Activated CD8-positive, alpha-beta memory T cell treated with anti-CD3 and anti-CD28 coated beads for 36 hours (primary cell): ENCODE data around the gene AQP9. TPM values are rescaled to one million over a fixed set of nuclear protein-coding genes. Genes with fewer than 3 reads are reported as not detected.
"Not testable (repeated sequence)": the region's sequence is repeated elsewhere in the genome, so short reads cannot be mapped to it uniquely, and the experiment has no call there.

ENCODE experiments used
- CTCF ChIA-PET: fragments of 350-600 bp; sonication (Branson Sonifier 250); formaldehyde crosslinking; loops from one replicate; lab custom pipeline; 2021; ENCODE audit warnings: antibody characterized with exemption; lab: Charles Lee
- POLR2A ChIA-PET: fragments of 350-600 bp; sonication (Branson Sonifier 250); formaldehyde crosslinking; loops from one replicate; lab custom pipeline; 2021; ENCODE audit warnings: antibody characterized with exemption; lab: Charles Lee
- total RNA-seq, 2 experiments: library from RNA; stranded (reverse); gene quantifications; one replicate each; pipeline ENCODE4 v1.2.3, GENCODE V29; 2021

AQP9 gene
- total RNA-seq, 2 experiments from 2014 or later, result 0.06 TPM; not detected in 1

GRCh38 chr15:58171476-58172061, 33.4 kb downstream of the AQP9 start:
- ChIA-PET POLR2A (no interaction called here), CTCF (no interaction called here)

- POLR2A ChIA-PET, result no interaction called here
- CTCF ChIA-PET, result no interaction called here
Measured at GRCh38 chr15:58174709-58175108, 36.5 kb downstream of the AQP9 start.

- ChIA-PET POLR2A (no interaction called here), CTCF (no interaction called here)
Measured at GRCh38 chr15:58175955-58176354, 37.8 kb downstream of the AQP9 start.

- ChIA-PET CTCF (no interaction called here), POLR2A (no interaction called here)
Measured at GRCh38 chr15:58178668-58179067, 40.5 kb downstream of the AQP9 start.

- CTCF ChIA-PET, result no interaction called here
- POLR2A ChIA-PET, result no interaction called here
Measured at GRCh38 chr15:58179206-58179605, 41.0 kb downstream of the AQP9 start.

GRCh38 chr15:58179741-58180381, 41.7 kb downstream of the AQP9 start:
- CTCF ChIA-PET, result interaction anchor here (1.1 kb wide), 1 partner anchor 137 kb away, joined by 3 read pairs; no protein-coding TSS in a partner anchor
- POLR2A ChIA-PET, result no interaction called here

- CTCF ChIA-PET, result interaction anchor here (0.8 to 1.7 kb wide), 3 partner anchors 10 to 121 kb away, joined by 3 to 5 read pairs (median 4); no protein-coding TSS in a partner anchor
- POLR2A ChIA-PET, result no interaction called here
Measured at GRCh38 chr15:58182460-58183163, 44.4 kb downstream of the AQP9 start.

GRCh38 chr15:58185439-58185838, 47.3 kb downstream of the AQP9 start:
- ChIA-PET CTCF (no interaction called here), POLR2A (no interaction called here)

GRCh38 chr15:58189148-58189811, 51.1 kb downstream of the AQP9 start:
- POLR2A ChIA-PET, result no interaction called here

GRCh38 chr15:58190419-58190818, 52.2 kb downstream of the AQP9 start:
- CTCF ChIA-PET, result no interaction called here
- POLR2A ChIA-PET, result no interaction called here

More at GRCh38 chr15:58189148-58189811, 51.1 kb downstream of the AQP9 start:
- CTCF ChIA-PET, result interaction anchor here (0.6 kb wide), 1 partner anchor 997 kb away, joined by 3 read pairs; no protein-coding TSS in a partner anchor

- POLR2A ChIA-PET, result not testable (repeated sequence)
- CTCF ChIA-PET, result interaction anchor here (0.6 kb wide), 1 partner anchor 744 kb away, joined by 3 read pairs; no protein-coding TSS in a partner anchor
Measured at GRCh38 chr15:58193636-58194035, 55.5 kb downstream of the AQP9 start.

- ChIA-PET CTCF (no interaction called here), POLR2A (no interaction called here)
Measured at GRCh38 chr15:58200739-58201138, 62.6 kb downstream of the AQP9 start.

GRCh38 chr15:58201516-58201915, 63.3 kb downstream of the AQP9 start:
- CTCF ChIA-PET, result no interaction called here
- POLR2A ChIA-PET, result no interaction called here

GRCh38 chr15:58203537-58203936, 65.4 kb downstream of the AQP9 start:
- ChIA-PET POLR2A (no interaction called here), CTCF (no interaction called here)

GRCh38 chr15:58206151-58206550, 68.0 kb downstream of the AQP9 start:
- ChIA-PET POLR2A (no interaction called here), CTCF (interaction anchor here (0.8 kb wide), 1 partner anchor 136 kb away, joined by 3 read pairs; no protein-coding TSS in a partner anchor)

GRCh38 chr15:58208217-58208616, 70.0 kb downstream of the AQP9 start:
- CTCF ChIA-PET, result not testable (repeated sequence)

GRCh38 chr15:58209007-58209481, 70.9 kb downstream of the AQP9 start:
- POLR2A ChIA-PET, CTCF ChIA-PET: not testable (repeated sequence)

More at GRCh38 chr15:58208217-58208616, 70.0 kb downstream of the AQP9 start:
- POLR2A ChIA-PET, result not testable (repeated sequence)

GRCh38 chr15:58210031-58210430, 71.8 kb downstream of the AQP9 start:
- POLR2A ChIA-PET, result not testable (repeated sequence)

GRCh38 chr15:58212909-58213526, 74.8 kb downstream of the AQP9 start:
- ChIA-PET POLR2A (no interaction called here), CTCF (no interaction called here)

More at GRCh38 chr15:58210031-58210430, 71.8 kb downstream of the AQP9 start:
- CTCF ChIA-PET, result not testable (repeated sequence)
